ENCODE data around the gene CLBA1.

CLBA1 gene

DNA sequence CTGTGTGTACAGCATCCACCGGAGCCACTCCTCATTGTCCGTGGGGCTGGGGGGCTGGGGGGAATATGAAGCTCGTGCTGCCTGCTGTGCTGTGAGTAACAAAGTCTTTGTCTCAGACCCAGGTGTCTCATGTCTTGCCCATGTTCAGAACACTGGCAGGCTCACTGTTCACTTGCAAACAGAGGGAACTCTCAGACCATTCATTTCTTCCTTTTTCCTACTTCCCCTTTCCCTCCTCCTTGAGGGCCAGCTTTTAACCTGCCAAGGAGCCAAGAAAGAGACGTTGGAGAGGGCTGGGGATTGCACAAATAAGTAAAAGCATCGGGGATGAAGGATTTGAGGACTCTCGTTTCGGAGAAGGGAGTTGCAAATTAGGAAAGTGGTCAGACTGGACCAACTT, 58.1 kb downstream of the CLBA1 start:
- H3K4me3 ChIP-seq (ENCODE audit: low read depth, low read length): no peak overlapping the region

Measured in iPS-11a (cell line).